CD4-positive, alpha-beta T cell treated with Interleukin-10 for 1 hour (primary cell): ENCODE measurements around the gene PTPRD.

Experiments used
- DNase-seq: peaks from one replicate; pipeline ENCODE4 v3.0.0-alpha.2; 2020

Gene PTPRD

GRCh38 chr9:8845808-8846207 lies 1767.0 kb downstream of the PTPRD start:
- no peak for DNase-seq

GRCh38 chr9:8845376-8845775 lies 1767.4 kb downstream of the PTPRD start:
- no peak for DNase-seq

- DNase-seq: no peak
Observed at GRCh38 chr9:8844549-8844948, 1768.3 kb downstream of the PTPRD start.

GRCh38 chr9:8842402-8843193 lies 1770.2 kb downstream of the PTPRD start:
- no peak for DNase-seq

- DNase-seq: no peak
Observed at GRCh38 chr9:8838136-8838535, 1774.7 kb downstream of the PTPRD start.

- no peak for DNase-seq
Observed at GRCh38 chr9:8835291-8835690, 1777.5 kb downstream of the PTPRD start.

- DNase-seq: no peak
Observed at GRCh38 chr9:8832955-8833354, 1779.8 kb downstream of the PTPRD start.

- no peak for DNase-seq
Observed at GRCh38 chr9:8832386-8832785, 1780.4 kb downstream of the PTPRD start.

- DNase-seq: no peak
Observed at GRCh38 chr9:8831568-8831967, 1781.2 kb downstream of the PTPRD start.

- no peak for DNase-seq
Observed at GRCh38 chr9:8826281-8826680, 1786.5 kb downstream of the PTPRD start.

GRCh38 chr9:8825585-8826147 lies 1787.1 kb downstream of the PTPRD start:
- no peak for DNase-seq

- no peak for DNase-seq
Observed at GRCh38 chr9:8823131-8823895, 1789.5 kb downstream of the PTPRD start.

- DNase-seq: no peak
Observed at GRCh38 chr9:8822667-8823025, 1790.2 kb downstream of the PTPRD start.

GRCh38 chr9:8821910-8822666 lies 1790.7 kb downstream of the PTPRD start:
- no peak for DNase-seq

- DNase-seq: no peak
Observed at GRCh38 chr9:8817335-8817734, 1795.5 kb downstream of the PTPRD start.

GRCh38 chr9:8816361-8816760 lies 1796.4 kb downstream of the PTPRD start:
- DNase-seq: no peak

GRCh38 chr9:8815931-8816330 lies 1796.9 kb downstream of the PTPRD start:
- DNase-seq: no peak

- no peak for DNase-seq
Observed at GRCh38 chr9:8815219-8815618, 1797.6 kb downstream of the PTPRD start.

GRCh38 chr9:8812888-8813287 lies 1799.9 kb downstream of the PTPRD start:
- DNase-seq: no peak

GRCh38 chr9:8809741-8810140 lies 1803.1 kb downstream of the PTPRD start:
- DNase-seq: no peak

- DNase-seq: no peak
Observed at GRCh38 chr9:8806150-8806549, 1806.7 kb downstream of the PTPRD start.

- no peak for DNase-seq
Observed at GRCh38 chr9:8804613-8805012, 1808.2 kb downstream of the PTPRD start.

- DNase-seq: no peak
Observed at GRCh38 chr9:8802242-8802641, 1810.6 kb downstream of the PTPRD start.
